HEK293T (cell line): ENCODE measurements around the gene BUB1B.

Source experiments
- BHLHE40 ChIP-seq: fragments of 450-650 bp; IDR thresholded peaks from 2 replicates; pipeline ENCODE4 v1.6.1; 2016; ENCODE audit warnings: mild to moderate bottlenecking, moderate library complexity, borderline replicate concordance
- HDGF ChIP-seq: fragments of 450-650 bp; IDR thresholded peaks from 2 replicates; pipeline ENCODE4 v1.6.1; 2017; ENCODE audit warnings: antibody characterized with exemption, borderline replicate concordance
- SP1 ChIP-seq: fragments of 450-650 bp; IDR thresholded peaks from 2 replicates; pipeline ENCODE4 v1.6.1; 2017
- TARDBP ChIP-seq: fragments of 450-650 bp; IDR thresholded peaks from 2 replicates; pipeline ENCODE4 v1.6.1; 2016

GRCh38 chr15:40115670-40116093 lies 45.2 kb upstream of the BUB1B start:
- no peak for TF ChIP-seq BHLHE40
- TF ChIP-seq HDGF, result no peak
- TF ChIP-seq TARDBP, result no peak
- TF ChIP-seq SP1, result no peak
